Chondrocyte (in vitro differentiated cells): Measurements from ENCODE around the gene PSAP. TPM values are rescaled to one million over a fixed set of nuclear protein-coding genes. Genes with fewer than 3 reads are reported as not detected.
A peak's percentile ranks its signal among the peaks of the same experiment; 100 is the strongest.

Experiments used
- DNase-seq: peaks from one replicate; pipeline ENCODE4 v3.0.0; 2021; ENCODE audit warnings: mixed read lengths, low spot score
- H3K27ac Mint-ChIP-seq: one replicate; pipeline ENCODE4 v1.8.0; 2021; ENCODE audit warnings: mild to moderate bottlenecking, moderate library complexity, mixed read lengths; ENCODE audit not compliant: unreplicated experiment
- H3K27me3 Mint-ChIP-seq: 2 replicates; pipeline ENCODE4 v1.8.0; 2021; ENCODE audit warnings: low read depth, mixed read lengths
- H3K36me3 Mint-ChIP-seq: 2 replicates; pipeline ENCODE4 v1.8.0; 2021; ENCODE audit warnings: low read depth, mixed read lengths
- H3K4me1 Mint-ChIP-seq: 2 replicates; pipeline ENCODE4 v1.8.0; 2021; ENCODE audit warnings: low read depth, mild to moderate bottlenecking, mixed read lengths
- H3K4me3 Mint-ChIP-seq: one replicate; pipeline ENCODE4 v1.8.0; 2021; ENCODE audit warnings: mild to moderate bottlenecking, moderate library complexity, mixed read lengths; ENCODE audit not compliant: unreplicated experiment
- H3K9me3 Mint-ChIP-seq: 2 replicates; pipeline ENCODE4 v1.8.0; 2021; ENCODE audit warnings: low read depth, mixed read lengths
- total RNA-seq: library from RNA; stranded (reverse); gene quantifications from 3 replicates; pipeline ENCODE4 v1.2.1, GENCODE V29; 2021
- TF ChIP-seq, protein P1 (sequence below): fragments of 200-600 bp; sonication (generic); IDR thresholded peaks from 2 replicates; pipeline ENCODE4 v1.5.0; 2021; ENCODE audit warnings: antibody characterized with exemption, mild to moderate bottlenecking, moderate library complexity

Gene PSAP
- total RNA-seq, 1 donor from 2014 or later, result 970 TPM

DNA sequence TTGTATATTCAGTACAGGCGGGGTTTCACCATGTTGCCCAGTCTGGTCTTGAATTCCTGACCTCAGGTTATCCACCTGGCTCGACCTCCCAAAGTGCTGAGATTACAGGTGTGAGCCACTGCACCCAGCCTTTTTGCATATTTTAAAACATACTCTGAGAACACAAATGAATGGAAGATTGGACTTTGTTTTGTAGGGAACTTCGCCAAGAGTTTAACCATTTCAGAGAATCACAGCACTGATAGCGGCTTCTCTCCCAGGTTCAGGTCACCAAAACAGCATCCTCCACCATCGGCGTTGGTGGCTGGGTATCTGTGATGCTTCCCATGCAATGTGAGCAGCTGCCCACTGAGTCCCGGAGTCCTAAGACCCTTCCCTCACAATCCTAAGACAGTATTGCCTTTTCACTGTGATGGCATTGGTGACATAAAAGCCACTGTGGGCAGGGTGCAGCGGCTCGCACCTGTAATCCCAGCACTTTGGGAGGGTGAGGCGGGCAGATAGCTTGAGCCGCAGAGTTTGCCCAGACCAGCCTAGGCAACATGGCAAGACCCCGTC, 42.3 kb upstream of the PSAP start:
- H3K27me3 Mint-ChIP-seq, result no peaks in the 10 kb centered on the region
- no peak for DNase-seq
- H3K4me3 Mint-ChIP-seq, result no peak overlapping the region
- TF ChIP-seq, protein P1, sequence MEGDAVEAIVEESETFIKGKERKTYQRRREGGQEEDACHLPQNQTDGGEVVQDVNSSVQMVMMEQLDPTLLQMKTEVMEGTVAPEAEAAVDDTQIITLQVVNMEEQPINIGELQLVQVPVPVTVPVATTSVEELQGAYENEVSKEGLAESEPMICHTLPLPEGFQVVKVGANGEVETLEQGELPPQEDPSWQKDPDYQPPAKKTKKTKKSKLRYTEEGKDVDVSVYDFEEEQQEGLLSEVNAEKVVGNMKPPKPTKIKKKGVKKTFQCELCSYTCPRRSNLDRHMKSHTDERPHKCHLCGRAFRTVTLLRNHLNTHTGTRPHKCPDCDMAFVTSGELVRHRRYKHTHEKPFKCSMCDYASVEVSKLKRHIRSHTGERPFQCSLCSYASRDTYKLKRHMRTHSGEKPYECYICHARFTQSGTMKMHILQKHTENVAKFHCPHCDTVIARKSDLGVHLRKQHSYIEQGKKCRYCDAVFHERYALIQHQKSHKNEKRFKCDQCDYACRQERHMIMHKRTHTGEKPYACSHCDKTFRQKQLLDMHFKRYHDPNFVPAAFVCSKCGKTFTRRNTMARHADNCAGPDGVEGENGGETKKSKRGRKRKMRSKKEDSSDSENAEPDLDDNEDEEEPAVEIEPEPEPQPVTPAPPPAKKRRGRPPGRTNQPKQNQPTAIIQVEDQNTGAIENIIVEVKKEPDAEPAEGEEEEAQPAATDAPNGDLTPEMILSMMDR, result no peak
- no peaks in the 10 kb centered on the region for H3K36me3 Mint-ChIP-seq
- peaks cover 12% of the 10 kb centered on the region for H3K4me1 Mint-ChIP-seq
- H3K9me3 Mint-ChIP-seq, result no peaks in the 10 kb centered on the region
- no peak overlapping the region for H3K27ac Mint-ChIP-seq

DNA sequence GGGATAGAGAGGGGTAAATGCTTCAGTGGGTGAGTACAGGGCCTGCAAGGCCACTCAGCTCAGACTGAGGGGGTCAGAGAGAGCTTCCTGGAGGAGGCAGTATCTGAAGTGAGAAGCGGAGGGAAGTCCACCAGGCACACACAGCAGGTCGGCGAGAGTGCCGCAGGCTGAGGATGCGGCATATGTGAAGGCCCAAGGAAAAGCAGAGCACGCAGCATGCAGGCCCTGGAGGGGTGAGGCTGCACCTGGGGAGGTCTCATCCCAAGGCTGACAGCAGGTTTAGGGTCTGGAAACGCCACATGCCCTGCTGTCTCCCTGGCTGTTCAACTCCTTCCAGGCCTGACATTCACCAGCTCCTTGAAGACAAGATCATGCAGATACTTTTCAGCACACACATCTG, 40.4 kb upstream of the PSAP start:
- TF ChIP-seq, protein P1, result no peak

DNA sequence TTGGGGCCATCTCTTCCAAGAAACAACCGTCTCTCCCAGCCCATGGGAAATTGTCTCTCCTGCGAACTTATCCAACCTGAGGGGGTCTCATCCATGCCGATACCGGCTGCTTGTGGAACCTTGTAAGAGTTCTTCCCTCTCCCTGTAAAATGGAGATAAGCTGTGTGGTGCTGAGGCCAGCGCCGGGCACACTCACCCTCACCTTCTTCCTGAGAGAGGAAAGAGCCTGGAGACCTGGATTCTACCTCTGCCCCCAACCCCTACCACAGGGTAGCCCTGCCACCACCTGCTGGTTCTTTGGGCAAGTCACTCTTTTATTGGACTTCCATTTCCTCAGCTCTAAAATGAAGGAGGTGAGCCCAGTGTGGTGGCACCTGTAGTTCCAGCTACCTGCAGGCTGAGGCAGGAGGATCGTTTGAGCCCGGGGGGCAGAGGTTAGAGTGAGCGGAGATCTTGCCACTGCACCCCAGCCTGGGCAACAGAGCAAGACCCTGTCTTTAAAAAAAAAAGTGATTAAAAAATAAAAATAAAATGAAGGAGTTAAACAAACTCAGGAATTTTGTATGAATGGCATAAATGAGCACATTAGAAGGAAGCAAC, 38.4 kb upstream of the PSAP start:
- H3K4me3 Mint-ChIP-seq, result peak overlapping the region; percentile 89
- TF ChIP-seq, protein P1, result no peak
- H3K27me3 Mint-ChIP-seq, result no peaks in the 10 kb centered on the region
- peak overlapping the region; percentile 93 for H3K27ac Mint-ChIP-seq
- H3K9me3 Mint-ChIP-seq, result no peaks in the 10 kb centered on the region
- H3K36me3 Mint-ChIP-seq, result no peaks in the 10 kb centered on the region
- DNase-seq, result no peak
- H3K4me1 Mint-ChIP-seq, result peaks cover 18% of the 10 kb centered on the region

More for the DNA sequence above, 40.4 kb upstream of the PSAP start:
- H3K4me3 Mint-ChIP-seq, result no peak overlapping the region
- H3K4me1 Mint-ChIP-seq, result peaks cover 18% of the 10 kb centered on the region
- no peak for DNase-seq
- H3K9me3 Mint-ChIP-seq, result no peaks in the 10 kb centered on the region
- H3K36me3 Mint-ChIP-seq, result no peaks in the 10 kb centered on the region
- no peak overlapping the region for H3K27ac Mint-ChIP-seq
- H3K27me3 Mint-ChIP-seq, result no peaks in the 10 kb centered on the region

DNA sequence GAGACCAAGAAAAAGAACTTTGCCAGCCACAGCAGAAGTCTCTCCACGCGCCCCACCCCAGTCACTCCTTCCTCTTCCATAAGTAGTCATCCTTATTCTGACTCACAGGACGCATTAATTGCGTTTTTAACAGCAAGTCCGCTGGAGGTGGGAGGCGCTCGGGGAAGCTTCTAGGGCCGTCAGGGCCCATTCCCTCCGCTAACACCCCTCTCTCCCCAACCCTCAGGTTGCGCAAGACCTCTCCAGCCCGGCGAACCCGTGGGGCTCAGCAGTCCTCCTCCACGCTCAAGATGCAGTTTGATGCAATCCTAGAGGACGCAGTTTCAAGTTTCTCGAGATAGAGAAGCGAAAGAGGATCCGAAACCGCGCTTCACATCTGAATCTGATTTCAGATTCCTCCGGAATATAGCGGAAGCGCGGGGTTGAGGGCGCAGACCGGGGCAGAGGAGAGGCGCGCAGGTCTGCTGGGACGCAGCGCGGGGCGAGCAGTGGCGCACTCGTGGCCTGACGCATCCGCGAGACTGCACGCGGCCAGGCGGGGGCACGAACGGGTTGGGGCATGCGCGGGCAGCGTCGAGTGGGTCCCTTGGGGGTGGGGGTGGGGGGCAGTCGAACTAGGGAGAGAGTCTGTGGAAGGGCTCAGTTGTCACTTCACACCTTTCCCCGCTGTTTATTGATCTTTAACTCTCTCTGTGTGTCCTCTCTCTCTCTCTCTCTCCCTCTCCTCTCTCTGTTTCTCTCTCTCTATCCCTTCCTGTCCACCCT, 37.8 kb upstream of the PSAP start:
- Mint-ChIP-seq H3K9me3 (no peaks in the 10 kb centered on the region), H3K27ac (peak overlapping the region; percentile 93)
- DNase-seq, result no peak

DNA sequence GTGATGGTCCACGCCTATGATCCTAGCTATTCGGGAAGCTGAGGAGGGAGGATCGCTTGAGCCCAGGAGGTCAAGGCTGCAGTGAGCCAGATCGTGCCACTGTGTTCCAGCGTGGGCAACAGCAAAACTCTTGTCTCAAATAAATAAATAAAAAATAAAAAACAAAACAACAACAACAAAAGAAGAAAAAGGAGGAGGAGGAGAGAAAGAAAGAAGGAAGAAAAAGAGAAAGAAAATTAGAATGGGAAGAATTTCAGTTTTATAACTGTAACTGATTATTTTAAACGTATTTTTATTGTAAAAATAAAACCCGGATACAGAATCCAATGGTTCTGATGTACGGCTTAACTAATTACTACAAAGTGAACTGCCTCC, 37.2 kb upstream of the PSAP start:
- DNase-seq, result no peak
- TF ChIP-seq, protein P1, result no peak
- H3K4me3 Mint-ChIP-seq, result peak overlapping the region; percentile 89
- H3K36me3 Mint-ChIP-seq, result no peaks in the 10 kb centered on the region
- peak overlapping the region; percentile 93 for H3K27ac Mint-ChIP-seq
- H3K9me3 Mint-ChIP-seq, result no peaks in the 10 kb centered on the region
- H3K4me1 Mint-ChIP-seq, result peaks cover 18% of the 10 kb centered on the region
- no peaks in the 10 kb centered on the region for H3K27me3 Mint-ChIP-seq

More for the DNA sequence above, 37.8 kb upstream of the PSAP start:
- Mint-ChIP-seq H3K4me1 (peaks cover 18% of the 10 kb centered on the region), H3K36me3 (no peaks in the 10 kb centered on the region), H3K27me3 (no peaks in the 10 kb centered on the region), H3K4me3 (peak overlapping the region; percentile 89)
- TF ChIP-seq, protein P1, result peak; percentile 50
